Hepatocyte (in vitro differentiated cells): Measurements from ENCODE around the gene S100A11. TPM values are rescaled to one million over a fixed set of nuclear protein-coding genes. Genes with fewer than 3 reads are reported as not detected.

Experiments
- DNase-seq: peaks from one replicate; pipeline ENCODE4 v3.0.0-alpha.2; 2016; ENCODE audit warnings: low spot score
- H2AFZ ChIP-seq: fragments of 200-600 bp; sonication (generic); 2 replicates; pipeline ENCODE4 v1.6.0; 2016; ENCODE audit warnings: antibody characterized with exemption, mild to moderate bottlenecking
- H3K27ac ChIP-seq: fragments of 200-600 bp; sonication (generic); 2 replicates; pipeline ENCODE4 v1.5.1; 2016; ENCODE audit warnings: mild to moderate bottlenecking
- H3K27me3 ChIP-seq: fragments of 200-600 bp; sonication (generic); 2 replicates; pipeline ENCODE4 v1.6.1; 2016
- H3K36me3 ChIP-seq: fragments of 200-600 bp; sonication (generic); replicated peaks from 2 replicates; pipeline ENCODE4 v1.5.1; 2016; ENCODE audit warnings: low read depth; ENCODE audit not compliant: insufficient read depth
- H3K4me1 ChIP-seq: fragments of 200-600 bp; sonication (generic); 2 replicates; pipeline ENCODE4 v1.5.1; 2016; ENCODE audit warnings: mild to moderate bottlenecking, moderate library complexity; ENCODE audit not compliant: insufficient read depth
- H3K4me2 ChIP-seq: fragments of 200-600 bp; sonication (generic); 2 replicates; pipeline ENCODE4 v1.6.0; 2016
- H3K4me3 ChIP-seq: fragments of 200-600 bp; sonication (generic); 2 replicates; pipeline ENCODE4 v1.5.1; 2016; ENCODE audit warnings: mild to moderate bottlenecking
- H3K79me2 ChIP-seq: fragments of 200-600 bp; sonication (generic); 2 replicates; pipeline ENCODE4 v1.6.0; 2017; ENCODE audit warnings: mild to moderate bottlenecking
- H3K9me2 ChIP-seq: fragments of 200-600 bp; sonication (generic); replicated peaks from 2 replicates; pipeline ENCODE4 v1.6.0; 2017; ENCODE audit warnings: mild to moderate bottlenecking; ENCODE audit not compliant: insufficient read depth
- H3K9me3 ChIP-seq: fragments of 200-600 bp; sonication (generic); 2 replicates; pipeline ENCODE4 v1.5.1; 2016; ENCODE audit warnings: low read depth, mild to moderate bottlenecking
- H4K20me1 ChIP-seq: fragments of 200-600 bp; sonication (generic); 2 replicates; pipeline ENCODE4 v1.6.0; 2016; ENCODE audit warnings: mild to moderate bottlenecking; ENCODE audit not compliant: insufficient read depth, poor library complexity, severe bottlenecking
- CTCF ChIP-seq: fragments of 200-600 bp; sonication (generic); IDR thresholded peaks from 2 replicates; pipeline ENCODE4 v1.5.1; 2016; ENCODE audit warnings: antibody characterized with exemption, mild to moderate bottlenecking; ENCODE audit not compliant: poor library complexity
- EZH2 ChIP-seq: fragments of 200-600 bp; sonication (generic); IDR thresholded peaks from 2 replicates; pipeline ENCODE4 v1.6.1; 2016; ENCODE audit warnings: antibody characterized with exemption, mild to moderate bottlenecking, borderline replicate concordance
- EZH2phosphoT487 ChIP-seq: fragments of 200-600 bp; sonication (generic); IDR thresholded peaks from one replicate; pipeline ENCODE4 v1.6.1; 2018; ENCODE audit warnings: antibody characterized with exemption, mild to moderate bottlenecking, low read depth, moderate library complexity; ENCODE audit not compliant: unreplicated experiment, severe bottlenecking
- WGBS: methylation state at CpG from one replicate; pipeline ENCODE4 v1.1.6; 2016; ENCODE audit warnings: low lambda C conversion rate; ENCODE audit errors: missing lambda C conversion rate; 5-methylcytosine and 5-hydroxymethylcytosine counted together
- polyA plus RNA-seq: library from polyadenylated mRNA; unstranded; fragments of >200 nt; fragmentation: Nextera tagmentation; extraction: Ambion mirVana; gene quantifications from 2 replicates; pipeline ENCODE4 v1.2.1, GENCODE V29; 2016
- total RNA-seq: library from RNA; depleted of rRNA; stranded (reverse); fragments of >200 nt; gene quantifications from 2 replicates; pipeline ENCODE4 v1.2.3, GENCODE V29; 2014

S100A11 gene
- total and polyA plus RNA-seq, 2 experiments from 2014 or later, result 258 to 1,491 TPM

GRCh38 chr1:151986501-151987190 is 50.2 kb downstream of the S100A11 start:
- H3K79me2 ChIP-seq, result peaks cover 78% of the 10 kb centered on the region
- no peak overlapping the region for H2AFZ ChIP-seq
- peaks cover 16% of the 10 kb centered on the region for H4K20me1 ChIP-seq
- peaks cover 66% of the 10 kb centered on the region for H3K4me1 ChIP-seq
- DNase-seq, result no peak
- H3K4me3 ChIP-seq, result no peak overlapping the region
- no peaks in the 10 kb centered on the region for H3K27me3 ChIP-seq
- H3K4me2 ChIP-seq, result peak overlapping the region; percentile 58
- TF ChIP-seq CTCF (no peak), EZH2phosphoT487 (no peak), EZH2 (no peak)
- H3K27ac ChIP-seq, result peak overlapping the region; percentile 85
- H3K9me3 ChIP-seq, result no peaks in the 10 kb centered on the region
- no peaks in the 10 kb centered on the region for H3K9me2 ChIP-seq
- no peaks in the 10 kb centered on the region for H3K36me3 ChIP-seq
- WGBS, result 80% methylated on average over 8 of the region's 8 CpGs

- no peaks in the 10 kb centered on the region for H3K9me2 ChIP-seq
- H3K79me2 ChIP-seq, result peaks cover 69% of the 10 kb centered on the region
- no peak overlapping the region for H3K4me2 ChIP-seq
- H3K36me3 ChIP-seq, result no peaks in the 10 kb centered on the region
- no peak for DNase-seq
- WGBS, result 96% methylated on average over 1 of the region's 1 CpG
- peak overlapping the region; percentile 19 for H3K27ac ChIP-seq
- no peak overlapping the region for H2AFZ ChIP-seq
- no peak overlapping the region for H3K4me3 ChIP-seq
- H3K4me1 ChIP-seq, result peaks cover 70% of the 10 kb centered on the region
- H3K27me3 ChIP-seq, result no peaks in the 10 kb centered on the region
- TF ChIP-seq EZH2phosphoT487, result no peak
- no peak for TF ChIP-seq EZH2
- no peak for TF ChIP-seq CTCF
- no peaks in the 10 kb centered on the region for H3K9me3 ChIP-seq
- peaks cover 10% of the 10 kb centered on the region for H4K20me1 ChIP-seq
Measured at GRCh38 chr1:151985768-151986167, 51.0 kb downstream of the S100A11 start.

GRCh38 chr1:151985270-151985669 is 51.5 kb downstream of the S100A11 start:
- H3K9me3 ChIP-seq, result no peaks in the 10 kb centered on the region
- no peak for DNase-seq
- H3K4me2 ChIP-seq, result no peak overlapping the region
- H4K20me1 ChIP-seq, result peaks cover 6% of the 10 kb centered on the region
- TF ChIP-seq EZH2phosphoT487 (no peak), CTCF (no peak), EZH2 (no peak)
- H2AFZ ChIP-seq, result no peak overlapping the region
- no peak overlapping the region for H3K4me3 ChIP-seq
- H3K79me2 ChIP-seq, result peaks cover 64% of the 10 kb centered on the region
- H3K27ac ChIP-seq, result peak overlapping the region; percentile 19
- H3K27me3 ChIP-seq, result no peaks in the 10 kb centered on the region
- H3K36me3 ChIP-seq, result no peaks in the 10 kb centered on the region
- WGBS, result 94% methylated on average over 2 of the region's 2 CpGs
- no peaks in the 10 kb centered on the region for H3K9me2 ChIP-seq
- peaks cover 71% of the 10 kb centered on the region for H3K4me1 ChIP-seq
